Measurements from ENCODE around the gene ATP1A2.

Gene ATP1A2

GRCh38 chr1:160112357-160112756 lies 3.2 kb upstream of the ATP1A2 start:
- no peaks in the 10 kb centered on the region for H3K9me3 ChIP-seq (ENCODE audit: low read length)
- no peak for TF ChIP-seq EZH2 (IDR thresholded peaks at IDR 0.05; ENCODE audit: borderline replicate concordance, low read length)
- TF ChIP-seq, protein P1, sequence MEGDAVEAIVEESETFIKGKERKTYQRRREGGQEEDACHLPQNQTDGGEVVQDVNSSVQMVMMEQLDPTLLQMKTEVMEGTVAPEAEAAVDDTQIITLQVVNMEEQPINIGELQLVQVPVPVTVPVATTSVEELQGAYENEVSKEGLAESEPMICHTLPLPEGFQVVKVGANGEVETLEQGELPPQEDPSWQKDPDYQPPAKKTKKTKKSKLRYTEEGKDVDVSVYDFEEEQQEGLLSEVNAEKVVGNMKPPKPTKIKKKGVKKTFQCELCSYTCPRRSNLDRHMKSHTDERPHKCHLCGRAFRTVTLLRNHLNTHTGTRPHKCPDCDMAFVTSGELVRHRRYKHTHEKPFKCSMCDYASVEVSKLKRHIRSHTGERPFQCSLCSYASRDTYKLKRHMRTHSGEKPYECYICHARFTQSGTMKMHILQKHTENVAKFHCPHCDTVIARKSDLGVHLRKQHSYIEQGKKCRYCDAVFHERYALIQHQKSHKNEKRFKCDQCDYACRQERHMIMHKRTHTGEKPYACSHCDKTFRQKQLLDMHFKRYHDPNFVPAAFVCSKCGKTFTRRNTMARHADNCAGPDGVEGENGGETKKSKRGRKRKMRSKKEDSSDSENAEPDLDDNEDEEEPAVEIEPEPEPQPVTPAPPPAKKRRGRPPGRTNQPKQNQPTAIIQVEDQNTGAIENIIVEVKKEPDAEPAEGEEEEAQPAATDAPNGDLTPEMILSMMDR (IDR thresholded peaks at IDR 0.05; ENCODE audit: low read length), result no peak
- no peak overlapping the region for H3K9ac ChIP-seq (ENCODE audit: low read length)
- H3K36me3 ChIP-seq (ENCODE audit: insufficient read depth, low read length), result no peaks in the 10 kb centered on the region
- no peak overlapping the region for H3K4me3 ChIP-seq (ENCODE audit: low read depth, low read length, poor library complexity, severe bottlenecking)
- no peak overlapping the region for H3K4me2 ChIP-seq (ENCODE audit: low read length)
- no peaks in the 10 kb centered on the region for H3K4me1 ChIP-seq (ENCODE audit: insufficient read depth, low read length, severe bottlenecking)
- no peaks in the 10 kb centered on the region for H3F3A ChIP-seq (ENCODE audit: insufficient read depth, low read length)
- H3K27ac ChIP-seq (ENCODE audit: low read depth, low read length, poor library complexity, severe bottlenecking), result no peak overlapping the region
- no peaks in the 10 kb centered on the region for H3K79me2 ChIP-seq (ENCODE audit: insufficient read depth, low read length)
- H3K9me2 ChIP-seq (ENCODE audit: low read depth, low read length), result no peaks in the 10 kb centered on the region
- H2AFZ ChIP-seq (ENCODE audit: low read length), result no peak overlapping the region
- peaks cover 11% of the 10 kb centered on the region; the same call in 1 of the 2 replicates for H3K27me3 ChIP-seq (ENCODE audit: insufficient read depth, low read length)
- H4K20me1 ChIP-seq (ENCODE audit: insufficient read depth, low read length), result no peaks in the 10 kb centered on the region

DNA sequence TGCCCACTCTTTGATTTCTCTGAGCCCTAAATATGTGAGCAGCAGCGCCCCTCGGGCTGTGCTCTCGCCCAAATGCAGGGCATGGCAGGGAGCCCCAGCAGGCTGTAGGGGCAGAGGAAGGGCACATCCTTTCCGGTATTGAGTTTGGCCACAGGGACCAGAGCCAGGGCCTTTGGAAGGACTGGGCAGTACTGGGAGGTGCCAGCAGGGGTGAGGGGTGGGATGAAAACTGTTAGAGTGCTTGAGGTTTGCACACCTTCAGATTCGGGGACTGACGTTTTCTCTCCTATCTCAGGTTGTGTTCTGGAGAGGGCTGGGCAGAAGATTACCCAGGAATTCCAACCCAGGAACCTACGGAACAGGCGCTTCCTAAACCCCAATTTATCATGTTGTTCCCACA lies 2.2 kb upstream of the ATP1A2 start:
- no peaks in the 10 kb centered on the region for H3K9me3 ChIP-seq (ENCODE audit: low read length)
- no peaks in the 10 kb centered on the region for H3K79me2 ChIP-seq (ENCODE audit: insufficient read depth, low read length)
- H3K4me2 ChIP-seq (ENCODE audit: low read length), result no peak overlapping the region
- no peaks in the 10 kb centered on the region for H3K9me2 ChIP-seq (ENCODE audit: low read depth, low read length)
- no peaks in the 10 kb centered on the region for H3K36me3 ChIP-seq (ENCODE audit: insufficient read depth, low read length)
- TF ChIP-seq EZH2 (IDR thresholded peaks at IDR 0.05; ENCODE audit: borderline replicate concordance, low read length), result no peak
- TF ChIP-seq, protein P1 (IDR thresholded peaks at IDR 0.05; ENCODE audit: low read length), result no peak
- H3F3A ChIP-seq (ENCODE audit: insufficient read depth, low read length), result no peaks in the 10 kb centered on the region
- H4K20me1 ChIP-seq (ENCODE audit: insufficient read depth, low read length), result no peaks in the 10 kb centered on the region
- H3K4me1 ChIP-seq (ENCODE audit: insufficient read depth, low read length, severe bottlenecking), result no peaks in the 10 kb centered on the region
- peaks cover 11% of the 10 kb centered on the region; the same call in 1 of the 2 replicates for H3K27me3 ChIP-seq (ENCODE audit: insufficient read depth, low read length)
- no peak overlapping the region for H3K9ac ChIP-seq (ENCODE audit: low read length)
- H3K27ac ChIP-seq (ENCODE audit: low read depth, low read length, poor library complexity, severe bottlenecking), result no peak overlapping the region
- no peak overlapping the region for H2AFZ ChIP-seq (ENCODE audit: low read length)
- H3K4me3 ChIP-seq (ENCODE audit: low read depth, low read length, poor library complexity, severe bottlenecking), result no peak overlapping the region

DNA sequence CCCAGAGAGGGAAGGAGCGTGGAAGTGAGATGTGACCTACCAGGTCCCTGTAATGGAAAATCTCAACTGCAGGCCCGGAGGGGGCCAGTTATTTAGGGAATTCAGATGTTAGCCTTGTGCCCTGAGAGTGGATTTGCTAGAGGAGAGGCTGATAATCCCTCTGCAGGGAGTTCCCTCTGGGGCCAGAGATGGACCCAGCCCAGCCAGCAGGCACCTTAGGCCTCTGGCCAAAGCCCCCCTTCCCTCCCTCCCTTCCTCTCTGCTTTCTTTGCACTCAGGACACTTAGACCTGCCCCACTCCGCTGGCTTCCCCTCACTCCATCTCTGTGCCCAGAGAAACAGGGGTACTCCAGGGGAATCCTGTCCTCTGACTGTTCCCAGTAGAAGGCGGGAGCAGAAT lies 1.5 kb upstream of the ATP1A2 start:
- no peaks in the 10 kb centered on the region for H3K4me1 ChIP-seq (ENCODE audit: insufficient read depth, low read length, severe bottlenecking)
- H3K27ac ChIP-seq (ENCODE audit: low read depth, low read length, poor library complexity, severe bottlenecking), result no peak overlapping the region
- no peak overlapping the region for H2AFZ ChIP-seq (ENCODE audit: low read length)
- no peak overlapping the region for H3K4me3 ChIP-seq (ENCODE audit: low read depth, low read length, poor library complexity, severe bottlenecking)
- H3K9me3 ChIP-seq (ENCODE audit: low read length), result no peaks in the 10 kb centered on the region
- H3K36me3 ChIP-seq (ENCODE audit: insufficient read depth, low read length), result no peaks in the 10 kb centered on the region
- H3K9me2 ChIP-seq (ENCODE audit: low read depth, low read length), result no peaks in the 10 kb centered on the region
- H3F3A ChIP-seq (ENCODE audit: insufficient read depth, low read length), result no peaks in the 10 kb centered on the region
- no peak overlapping the region for H3K4me2 ChIP-seq (ENCODE audit: low read length)
- TF ChIP-seq EZH2 (IDR thresholded peaks at IDR 0.05; ENCODE audit: borderline replicate concordance, low read length), result no peak
- TF ChIP-seq, protein P1 (IDR thresholded peaks at IDR 0.05; ENCODE audit: low read length), result no peak
- H4K20me1 ChIP-seq (ENCODE audit: insufficient read depth, low read length), result no peaks in the 10 kb centered on the region
- no peaks in the 10 kb centered on the region for H3K79me2 ChIP-seq (ENCODE audit: insufficient read depth, low read length)
- H3K9ac ChIP-seq (ENCODE audit: low read length), result no peak overlapping the region
- H3K27me3 ChIP-seq (ENCODE audit: insufficient read depth, low read length), result peaks cover 11% of the 10 kb centered on the region; the same call in 1 of the 2 replicates
